Activated CD4-positive, alpha-beta T cell treated with anti-CD3 and anti-CD28 coated beads for 48 hours (primary cell): ENCODE measurements around the gene PDLIM1.

Experiments
- DNase-seq: peaks from one replicate; pipeline ENCODE4 v3.0.0-alpha.2; 2020

Gene PDLIM1

GRCh38 chr10:95196046-95196445 lies 94.8 kb downstream of the PDLIM1 start:
- DNase-seq = no peak

GRCh38 chr10:95193944-95194343 lies 96.9 kb downstream of the PDLIM1 start, which contains the start of gene ACSM6:
Gene ACSM6, plus strand, starts transcription at chr10:95194238. Its CDS starts 248 bp downstream, at chr10:95194486.
- no peak for DNase-seq

GRCh38 chr10:95188593-95188992 lies 102.2 kb downstream of the PDLIM1 start:
- no peak for DNase-seq

GRCh38 chr10:95187617-95188016 lies 103.2 kb downstream of the PDLIM1 start:
- no peak for DNase-seq
